ENCODE data around the gene OR1F1. TPM values are rescaled to one million over a fixed set of nuclear protein-coding genes. Genes with fewer than 3 reads are reported as not detected.

OR1F1 gene
- 0.23 to 0.48 TPM (median 0.29 TPM) in 5 replicates for total RNA-seq (2022; extraction: Qiagen RNA extraction; ENCODE audit: low read depth)

DNA sequence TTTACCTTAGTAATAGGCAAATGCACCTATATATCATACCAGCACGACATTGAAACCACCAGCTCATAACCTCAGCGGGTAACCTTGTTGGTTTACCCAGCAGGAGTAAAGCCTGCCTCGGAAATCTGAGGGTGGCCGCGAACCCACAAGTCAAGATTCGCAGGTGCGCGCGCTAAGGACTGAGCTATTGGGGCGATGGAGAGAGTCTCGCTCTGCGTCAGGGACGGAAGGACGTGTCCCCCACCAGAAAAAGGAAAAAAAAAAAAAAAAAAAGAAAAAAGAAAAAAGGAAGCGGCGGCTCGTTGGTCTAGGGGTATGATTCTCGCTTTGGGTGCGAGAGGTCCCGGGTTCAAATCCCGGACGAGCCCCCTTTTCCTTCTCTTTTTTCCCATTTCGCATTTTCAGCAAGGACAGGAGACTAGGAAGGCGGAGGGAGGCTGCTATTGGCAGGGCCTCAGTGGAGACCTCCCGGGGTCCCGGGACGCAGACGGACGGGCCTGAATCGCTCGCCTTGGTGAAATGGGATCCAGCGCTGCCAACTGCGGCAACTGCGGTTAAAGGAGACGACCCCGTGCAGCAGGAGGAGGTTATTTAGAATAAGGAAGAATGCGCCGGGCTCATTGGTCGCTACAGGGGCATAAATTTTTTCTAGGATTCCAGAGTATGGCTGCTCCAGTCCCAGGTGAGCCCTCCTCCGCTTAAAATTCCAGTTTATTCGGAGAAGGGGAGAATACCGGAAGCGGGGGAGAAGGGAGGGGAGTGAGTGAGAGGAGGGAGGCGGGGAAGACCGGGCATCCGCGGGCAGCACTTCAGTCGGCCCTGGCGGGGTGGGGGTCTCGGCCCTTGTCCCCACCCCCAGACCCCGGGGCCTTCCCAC, at the start of gene OR1F1:
Gene OR1F1 (plus strand): TSS at position 407 of the 877 bp plus-strand sequence.

GRCh38 chr16:3234857-3235561, 47.0 kb downstream of the OR1F1 start, which contains the start of gene ZNF200:
Gene ZNF200, minus strand, starts transcription at chr16:3235158. Its CDS starts 1,403 bp downstream, at chr16:3233755.

Other genes with a start within 250 kb of the OR1F1 start
- 1.3 to 2.4 TPM (median 2.3 TPM) in 5 replicates for gene KREMEN2, start 223.9 kb upstream of the OR1F1 start, total RNA-seq (2022; extraction: Qiagen RNA extraction; ENCODE audit: low read depth)
- 28.8 to 45.8 TPM (median 37.2 TPM) in 5 replicates for gene PAQR4, start 218.9 kb upstream of the OR1F1 start, total RNA-seq (2022; extraction: Qiagen RNA extraction; ENCODE audit: low read depth)
- gene PKMYT1, start 207.8 kb upstream of the OR1F1 start, total RNA-seq (2022; extraction: Qiagen RNA extraction; ENCODE audit: low read depth): 57.5 to 96.6 TPM (median 92.5 TPM) in 5 replicates
- gene CLDN9, start 175.3 kb upstream of the OR1F1 start, total RNA-seq (2022; extraction: Qiagen RNA extraction; ENCODE audit: low read depth): 0.30 to 0.55 TPM (median 0.50 TPM) in 5 replicates
- gene CLDN6, start 170.0 kb upstream of the OR1F1 start, total RNA-seq (2022; extraction: Qiagen RNA extraction; ENCODE audit: low read depth): 0.19 to 0.74 TPM (median 0.34 TPM) in 5 replicates
- 477 to 677 TPM (median 627 TPM) in 5 replicates for gene TNFRSF12A, start 167.8 kb upstream of the OR1F1 start, total RNA-seq (2022; extraction: Qiagen RNA extraction; ENCODE audit: low read depth)
- gene HCFC1R1, start 164.3 kb upstream of the OR1F1 start, total RNA-seq (2022; extraction: Qiagen RNA extraction; ENCODE audit: low read depth): 216 to 280 TPM (median 222 TPM) in 5 replicates
- 21.6 to 33.9 TPM (median 32.7 TPM) in 5 replicates for gene THOC6, start 164.2 kb upstream of the OR1F1 start, total RNA-seq (2022; extraction: Qiagen RNA extraction; ENCODE audit: low read depth)
- gene BICDL2, start 151.3 kb upstream of the OR1F1 start, total RNA-seq (2022; extraction: Qiagen RNA extraction; ENCODE audit: low read depth): not detected in 5 replicates
- gene MMP25, start 141.6 kb upstream of the OR1F1 start, total RNA-seq (2022; extraction: Qiagen RNA extraction; ENCODE audit: low read depth): 0.49 to 1.0 TPM (median 0.79 TPM) in 5 replicates
- gene IL32, start 122.6 kb upstream of the OR1F1 start, total RNA-seq (2022; extraction: Qiagen RNA extraction; ENCODE audit: low read depth): 23.0 to 38.0 TPM (median 28.2 TPM) in 5 replicates
- gene ZSCAN10, start 88.9 kb upstream of the OR1F1 start, total RNA-seq (2022; extraction: Qiagen RNA extraction; ENCODE audit: low read depth): not detected in 5 replicates
- gene ZNF205, start 75.6 kb upstream of the OR1F1 start, total RNA-seq (2022; extraction: Qiagen RNA extraction; ENCODE audit: low read depth): 9.2 to 14.3 TPM (median 13.2 TPM) in 5 replicates
- gene ZNF213, start 53.2 kb upstream of the OR1F1 start, total RNA-seq (2022; extraction: Qiagen RNA extraction; ENCODE audit: low read depth): 7.7 to 13.2 TPM (median 10.8 TPM) in 5 replicates
- 7.5 to 9.6 TPM (median 8.9 TPM) in 5 replicates for gene ZNF200, start 47.0 kb downstream of the OR1F1 start, total RNA-seq (2022; extraction: Qiagen RNA extraction; ENCODE audit: low read depth)
- not detected in 5 replicates for gene MEFV, start 68.4 kb downstream of the OR1F1 start, total RNA-seq (2022; extraction: Qiagen RNA extraction; ENCODE audit: low read depth)
- 35.1 to 41.4 TPM (median 40.8 TPM) in 5 replicates for gene ZNF263, start 95.3 kb downstream of the OR1F1 start, total RNA-seq (2022; extraction: Qiagen RNA extraction; ENCODE audit: low read depth)
- 0.47 to 1.5 TPM (median 1.3 TPM) in 5 replicates for gene TIGD7, start 117.2 kb downstream of the OR1F1 start, total RNA-seq (2022; extraction: Qiagen RNA extraction; ENCODE audit: low read depth)
- gene ZNF75A, start 117.3 kb downstream of the OR1F1 start, total RNA-seq (2022; extraction: Qiagen RNA extraction; ENCODE audit: low read depth): 10.0 to 11.5 TPM (median 10.7 TPM) in 5 replicates
- gene OR2C1, start 167.7 kb downstream of the OR1F1 start, total RNA-seq (2022; extraction: Qiagen RNA extraction; ENCODE audit: low read depth): not detected in 5 replicates
- 12.4 to 17.7 TPM (median 14.6 TPM) in 5 replicates for gene ZSCAN32, start 212.8 kb downstream of the OR1F1 start, total RNA-seq (2022; extraction: Qiagen RNA extraction; ENCODE audit: low read depth)
- 13.4 to 15.0 TPM (median 14.2 TPM) in 5 replicates for gene ZNF174, start 213.0 kb downstream of the OR1F1 start, total RNA-seq (2022; extraction: Qiagen RNA extraction; ENCODE audit: low read depth)